Midbrain (tissue), 1 donor: Measurements from ENCODE around the gene NOS1AP.
"Not testable (repeated sequence)": the region's sequence is repeated elsewhere in the genome, so short reads cannot be mapped to it uniquely, and the experiment has no call there.

Experiments
- DNase-seq: peaks from one replicate; lab custom pipeline; 2025; lab: John Stamatoyannopoulos, UW

The NOS1AP gene

DNA sequence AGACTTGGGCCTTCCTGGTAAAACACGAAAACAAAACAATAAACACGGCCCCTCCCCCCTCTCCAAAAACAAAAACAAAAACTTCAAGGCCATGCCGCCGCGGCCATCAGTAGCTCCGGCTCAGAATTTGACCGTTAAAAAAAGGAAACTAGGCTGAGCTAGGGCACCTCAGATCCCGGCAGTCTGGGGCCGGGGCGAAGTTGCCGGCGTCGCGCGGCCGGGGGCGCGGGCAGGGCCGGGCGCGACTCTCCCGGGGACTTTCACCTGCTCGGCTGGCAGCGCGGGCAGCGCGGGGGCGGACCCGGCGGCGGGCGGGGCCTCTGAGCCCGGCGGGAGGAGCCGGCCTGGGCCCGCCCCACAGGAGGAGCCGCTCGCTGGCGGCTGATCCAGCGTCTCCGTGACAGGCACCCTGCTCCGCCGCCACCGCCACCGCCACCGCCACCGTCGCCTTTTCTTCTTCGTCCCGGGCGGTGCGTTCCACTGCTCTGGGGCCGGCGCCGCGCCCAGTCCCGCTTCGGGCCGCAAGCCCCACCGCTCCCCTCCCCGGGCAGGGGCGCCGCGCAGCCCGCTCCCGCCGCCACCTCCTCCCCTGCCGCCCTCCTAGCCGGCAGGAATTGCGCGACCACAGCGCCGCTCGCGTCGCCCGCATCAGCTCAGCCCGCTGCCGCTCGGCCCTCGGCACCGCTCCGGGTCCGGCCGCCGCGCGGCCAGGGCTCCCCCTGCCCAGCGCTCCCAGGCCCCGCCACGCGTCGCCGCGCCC lies at the start of gene NOS1AP:
TSS of gene NOS1AP (plus strand) at position 358 of the 760 bp plus-strand sequence. CDS start 487 bp downstream, outside the sequence.
- peak; percentile 82 for DNase-seq

DNA sequence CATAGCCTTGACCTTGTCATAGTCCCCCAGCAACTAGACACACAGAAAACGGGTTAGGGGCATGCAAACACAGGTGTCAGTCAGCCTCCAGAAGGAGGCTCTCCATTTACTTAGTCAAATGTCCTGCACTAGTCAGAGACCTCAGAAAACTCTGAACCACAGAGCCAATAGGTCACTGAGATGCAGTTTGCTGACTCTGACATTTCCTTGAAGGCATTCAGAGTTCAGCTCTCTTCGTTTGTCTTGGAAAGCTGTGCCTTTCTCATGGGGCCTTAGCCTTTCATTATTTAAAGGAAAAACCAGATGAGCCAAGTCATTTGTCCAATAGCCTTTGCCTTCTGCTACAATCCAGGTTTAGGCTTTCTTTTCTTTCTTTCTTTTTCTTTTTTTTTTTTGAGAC lies 49.3 kb upstream of the NOS1AP start:
- no peak for DNase-seq

DNA sequence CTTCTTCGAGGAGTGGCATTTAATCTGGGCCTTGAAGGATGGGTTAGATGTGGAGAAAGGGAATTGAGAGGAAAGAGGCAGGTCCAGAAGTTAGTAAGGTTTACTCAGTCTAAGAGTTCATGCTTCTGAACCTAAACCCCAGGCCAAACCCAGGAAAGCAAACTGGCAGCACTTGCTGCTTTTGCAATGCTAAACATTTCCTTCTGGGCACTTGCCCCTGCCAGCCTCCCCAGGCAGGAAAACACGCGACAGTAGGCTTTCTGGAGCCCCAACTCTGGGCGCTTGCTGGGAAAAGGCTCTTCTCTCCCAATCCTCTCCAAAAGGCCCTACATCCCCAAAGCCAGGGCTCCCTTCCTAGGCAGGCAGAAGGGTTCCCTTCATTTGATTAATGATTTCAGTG lies 48.4 kb upstream of the NOS1AP start:
- DNase-seq, result no peak

DNA sequence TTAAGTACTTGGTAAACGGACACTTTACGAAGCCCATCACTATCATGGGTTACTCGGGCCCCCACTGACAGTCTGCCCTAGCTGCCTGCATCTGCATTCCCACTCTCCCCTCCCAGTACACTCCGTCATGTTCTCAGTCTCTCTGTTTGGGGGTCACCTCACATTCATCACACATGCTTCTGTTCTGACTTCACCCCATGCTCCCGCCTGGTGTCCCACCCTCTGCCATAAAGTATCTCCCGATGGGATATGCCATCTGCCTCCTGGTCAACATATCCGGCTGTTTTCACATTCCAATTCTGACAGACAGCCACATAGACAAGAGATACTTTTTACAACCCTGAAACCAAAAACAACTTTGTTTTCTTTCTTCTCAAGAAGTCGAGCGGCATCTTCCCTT lies 46.9 kb upstream of the NOS1AP start:
- no peak for DNase-seq

DNA sequence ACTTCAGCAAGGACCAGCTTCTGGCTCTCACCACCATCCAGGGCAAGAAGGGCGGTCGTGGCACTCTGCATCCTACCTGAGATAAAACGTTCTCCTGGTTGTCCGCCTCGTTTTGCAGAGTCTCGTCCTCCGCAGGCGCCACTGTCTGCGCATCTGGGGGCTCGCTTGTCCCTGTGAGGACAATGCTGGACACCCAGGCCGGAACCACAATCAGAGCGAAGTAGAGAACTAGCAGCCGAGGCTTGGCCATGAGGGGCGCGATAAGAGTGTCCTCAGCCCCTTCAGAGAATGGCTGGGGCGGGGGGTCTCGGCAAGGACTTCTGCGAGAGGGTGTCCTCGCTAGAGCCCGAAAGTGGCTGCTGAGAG lies 46.3 kb upstream of the NOS1AP start:
- DNase-seq, result no peak

DNA sequence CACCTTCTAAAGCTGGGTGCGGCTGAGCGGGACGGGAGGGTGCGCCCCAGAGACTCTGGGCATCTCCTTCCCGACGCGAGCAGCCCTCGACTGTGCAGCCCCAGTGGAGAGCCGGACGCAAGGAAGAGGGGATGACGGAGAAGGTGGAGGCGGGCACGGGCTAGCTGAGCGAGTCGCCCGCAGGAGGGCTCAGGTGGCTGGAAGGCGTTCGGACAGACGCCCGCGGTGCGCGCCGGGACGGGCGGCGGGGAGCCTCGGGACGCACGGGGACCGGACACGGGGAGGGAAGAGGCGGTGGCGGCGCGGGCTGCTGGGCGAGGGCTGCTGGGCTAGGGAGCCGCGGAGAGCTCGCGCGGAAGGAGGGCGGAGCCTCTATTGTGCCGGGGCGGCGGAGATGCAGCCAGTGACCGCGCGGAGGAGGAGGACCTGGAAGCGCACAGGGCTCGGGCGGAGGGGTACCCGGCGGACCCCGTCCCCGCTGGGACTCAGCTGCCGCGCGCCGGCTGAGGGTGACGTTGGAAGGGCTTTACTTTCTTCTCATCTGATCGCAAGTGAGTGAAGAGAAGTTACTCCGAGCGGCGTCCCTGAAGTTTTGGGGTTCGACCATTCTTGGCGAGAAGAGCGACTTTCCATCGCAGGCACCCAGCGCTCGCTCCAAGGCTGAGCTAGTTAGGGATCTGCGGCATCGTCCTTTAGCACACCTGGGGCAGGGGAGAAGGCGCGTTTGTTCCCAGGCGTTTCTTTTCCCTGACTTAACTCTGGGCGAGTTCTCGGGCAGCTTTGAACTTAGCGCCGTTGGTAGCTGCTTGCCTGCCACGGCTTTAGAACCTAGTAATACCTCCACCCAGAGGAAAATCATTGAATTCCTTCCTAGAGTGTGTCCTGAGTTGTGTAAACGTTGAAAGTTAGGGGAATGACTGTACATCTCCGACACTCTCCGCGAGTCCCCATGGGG lies 45.7 kb upstream of the NOS1AP start, which contains the start of gene OLFML2B:
TSS of gene OLFML2B (minus strand) at position 323 of the 955 bp plus-strand sequence. CDS start 439 bp downstream, outside the sequence.
- peak; percentile 37 for DNase-seq

DNA sequence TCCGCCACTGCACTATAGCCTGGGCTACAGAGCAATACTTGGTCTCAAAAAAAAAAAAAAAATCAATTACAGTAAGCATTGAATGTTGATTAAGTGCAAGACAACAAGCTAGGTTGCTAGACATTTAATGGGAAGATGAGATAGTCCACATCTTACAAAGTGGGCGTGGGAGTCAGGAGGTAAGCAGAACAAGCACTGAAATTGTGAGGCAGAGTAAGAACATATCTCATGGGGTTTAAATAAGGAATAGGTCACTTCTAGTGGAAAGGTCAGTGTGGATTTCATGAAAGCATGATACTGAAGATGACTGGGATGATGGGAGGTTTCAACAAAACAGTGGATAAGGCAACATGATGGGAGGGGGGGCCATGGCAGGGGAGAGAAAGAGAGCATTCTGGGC lies 44.0 kb upstream of the NOS1AP start:
- DNase-seq, result no peak

DNA sequence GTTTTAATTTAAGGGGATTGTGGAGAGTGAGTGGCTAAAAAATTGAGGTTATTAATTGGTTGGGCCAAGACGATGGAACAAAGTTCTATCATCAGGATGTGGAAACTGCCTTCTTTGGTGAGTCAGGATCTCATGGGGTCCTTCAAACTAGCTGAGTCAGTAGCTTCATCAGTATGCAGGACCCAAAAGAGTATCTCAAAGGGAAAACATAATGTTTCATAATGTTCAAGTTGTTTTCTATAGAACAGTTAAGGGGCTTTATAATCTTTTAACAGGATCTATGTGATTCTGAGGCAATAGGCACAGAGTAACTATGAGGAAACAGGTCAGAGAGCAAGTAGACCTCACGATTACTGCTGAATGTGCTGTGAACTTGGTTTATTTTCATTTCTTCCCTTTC lies 42.6 kb upstream of the NOS1AP start:
- no peak for DNase-seq

DNA sequence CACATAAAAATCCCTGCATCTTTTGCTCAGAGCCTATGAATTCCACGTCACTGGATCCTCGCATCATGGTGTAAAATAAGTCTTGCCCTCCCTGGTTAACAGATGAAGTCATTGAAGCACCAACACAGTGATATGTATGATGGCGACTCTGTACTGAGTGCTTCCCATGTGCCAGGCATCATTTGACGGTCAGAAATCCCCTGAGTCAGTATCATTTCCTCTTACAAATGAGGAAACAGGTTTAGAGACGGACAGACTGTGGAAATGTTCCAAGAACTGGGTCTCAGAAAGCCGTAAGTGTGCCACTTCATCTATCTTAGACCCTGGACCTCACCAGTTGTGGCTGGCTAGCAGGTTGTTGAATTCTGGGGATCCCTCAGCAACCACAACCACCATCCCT lies 40.8 kb upstream of the NOS1AP start:
- DNase-seq, result no peak

DNA sequence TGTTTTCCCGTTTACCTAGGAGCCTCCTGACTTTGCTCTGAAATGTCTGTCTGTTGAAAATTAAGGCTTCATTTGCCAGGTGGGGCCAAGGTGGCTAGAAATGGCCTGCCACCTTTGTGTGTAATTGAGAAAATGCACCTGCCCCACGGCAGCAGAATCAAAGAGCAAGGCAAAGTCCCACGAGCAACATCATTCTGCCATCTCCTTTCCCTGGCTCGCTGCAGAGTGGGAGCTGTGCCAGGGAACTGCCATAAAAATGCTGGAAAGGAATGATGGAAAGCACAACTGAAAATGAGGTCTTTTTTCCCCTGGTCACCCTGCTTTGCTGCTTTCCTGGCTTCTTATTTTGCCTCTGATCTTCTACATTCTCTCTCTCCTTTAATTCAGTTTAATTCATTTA lies 40.3 kb upstream of the NOS1AP start:
- no peak for DNase-seq

DNA sequence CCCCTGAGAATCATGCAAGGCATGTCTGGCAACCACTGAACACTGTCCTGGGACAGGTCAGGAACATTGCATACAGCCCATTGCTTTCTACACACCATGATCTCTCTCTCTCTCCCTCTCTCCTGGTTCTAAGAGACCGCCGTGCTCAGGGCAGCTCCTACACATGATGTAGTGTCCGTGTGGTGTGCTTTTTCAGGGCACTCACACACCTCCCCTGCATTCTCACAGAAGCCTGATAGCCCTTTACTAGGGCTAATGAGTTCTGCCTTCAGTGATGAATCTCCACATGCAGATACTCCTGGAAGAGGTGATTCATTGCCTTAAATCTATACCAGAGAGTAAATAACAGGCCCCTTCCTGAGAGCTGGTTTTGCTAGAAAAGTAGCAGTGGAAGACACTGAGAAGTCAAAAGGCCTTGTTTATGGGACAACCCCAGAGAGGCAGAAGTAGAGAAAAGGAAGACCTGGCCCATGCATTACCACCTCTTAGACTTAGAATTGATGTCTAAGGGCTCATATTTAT lies 38.7 kb upstream of the NOS1AP start:
- DNase-seq, result no peak

DNA sequence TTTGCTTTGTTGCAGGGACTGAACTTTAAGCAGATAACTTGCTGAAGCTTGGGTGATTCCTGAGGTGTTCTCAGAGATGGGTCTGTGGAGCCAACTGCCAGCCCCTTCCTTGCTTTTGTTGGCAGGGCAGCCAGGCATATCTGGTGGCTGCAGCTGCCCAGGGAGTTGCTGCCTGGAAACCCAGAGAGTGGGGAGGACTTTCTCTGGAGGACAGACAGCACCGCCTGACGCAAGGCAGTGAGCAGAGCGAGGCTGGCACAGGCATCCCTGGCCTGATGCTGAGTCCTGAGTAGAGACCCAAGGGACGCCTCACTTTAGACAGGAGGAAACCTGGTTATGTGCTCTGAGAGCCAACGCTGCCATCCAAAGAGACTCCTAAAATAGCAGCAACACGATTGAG lies 36.1 kb upstream of the NOS1AP start:
- DNase-seq, result peak; percentile 59

DNA sequence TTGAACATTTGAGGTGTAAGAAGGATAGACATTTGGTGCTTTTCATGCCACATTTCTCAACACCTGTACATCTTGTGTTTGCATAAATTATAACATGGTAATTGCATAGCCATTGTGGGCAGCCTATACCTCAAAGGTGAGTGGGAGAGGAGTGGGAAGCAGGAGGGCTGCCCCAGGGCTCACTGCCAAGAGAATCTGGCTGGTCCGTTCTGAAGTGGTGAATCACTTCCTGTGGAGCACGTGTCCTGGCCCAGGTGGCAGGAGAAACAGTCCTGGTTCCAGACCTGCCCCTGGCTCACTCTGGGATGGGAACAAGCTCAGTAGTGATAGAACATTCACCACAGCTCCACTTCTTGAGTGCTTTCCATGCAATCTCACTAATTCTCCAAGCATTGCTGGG lies 34.2 kb upstream of the NOS1AP start:
- no peak for DNase-seq

DNA sequence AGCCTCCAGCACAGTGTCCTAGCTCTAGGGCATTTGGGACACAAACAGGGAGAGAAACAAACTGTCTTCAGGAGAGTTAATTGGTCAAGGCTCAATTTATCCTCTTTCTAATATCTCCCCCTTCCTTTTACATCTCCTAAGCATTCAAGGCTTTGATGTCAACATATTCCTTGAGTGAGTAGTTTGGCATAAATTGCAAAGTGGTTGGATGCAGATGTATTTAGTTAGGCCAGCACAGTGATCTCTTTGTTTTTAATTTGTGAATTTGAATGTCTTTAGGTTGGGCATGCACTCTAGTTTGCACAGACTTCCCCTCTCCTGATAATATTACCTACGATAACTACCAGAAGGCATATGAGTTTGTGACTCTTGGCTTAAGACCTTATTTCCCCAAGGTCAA lies 33.3 kb upstream of the NOS1AP start:
- DNase-seq, result no peak

DNA sequence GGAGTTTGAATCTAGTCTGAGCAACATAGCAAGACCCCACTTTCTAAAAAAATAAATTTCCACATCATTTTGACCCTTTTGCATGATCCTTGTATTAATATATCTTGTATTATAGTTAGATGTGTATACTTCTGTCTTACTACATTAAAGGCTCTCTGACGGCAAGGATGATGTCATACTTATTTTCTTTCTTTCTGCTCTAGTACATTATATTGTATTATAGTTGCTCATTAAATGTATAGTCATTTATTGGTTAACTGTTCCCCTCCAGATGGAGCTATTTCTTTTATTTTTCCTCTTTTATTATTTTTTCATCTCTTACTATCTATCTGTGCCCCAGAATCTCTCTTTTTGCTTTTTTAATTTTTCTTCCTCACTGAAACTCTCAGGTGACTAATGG lies 30.9 kb upstream of the NOS1AP start:
- no peak for DNase-seq

DNA sequence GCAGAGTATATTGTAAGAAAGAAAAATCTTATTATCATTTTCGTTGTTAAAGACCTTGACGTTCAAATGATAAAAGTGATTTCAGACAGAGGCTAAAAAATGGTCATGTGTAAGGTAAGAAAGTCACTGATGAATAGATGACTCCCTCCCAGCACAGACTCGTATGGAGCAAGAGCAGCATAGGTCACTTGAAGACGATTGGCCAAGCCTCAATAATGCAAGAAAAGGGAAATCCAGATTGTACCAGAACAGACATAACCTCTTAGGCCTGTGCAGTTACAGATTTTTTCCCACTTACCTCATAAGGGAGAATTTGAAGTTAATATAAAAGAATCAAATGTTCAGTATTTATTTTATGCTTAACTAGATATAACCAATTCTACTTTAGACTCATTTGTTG lies 29.5 kb upstream of the NOS1AP start:
- no peak for DNase-seq

DNA sequence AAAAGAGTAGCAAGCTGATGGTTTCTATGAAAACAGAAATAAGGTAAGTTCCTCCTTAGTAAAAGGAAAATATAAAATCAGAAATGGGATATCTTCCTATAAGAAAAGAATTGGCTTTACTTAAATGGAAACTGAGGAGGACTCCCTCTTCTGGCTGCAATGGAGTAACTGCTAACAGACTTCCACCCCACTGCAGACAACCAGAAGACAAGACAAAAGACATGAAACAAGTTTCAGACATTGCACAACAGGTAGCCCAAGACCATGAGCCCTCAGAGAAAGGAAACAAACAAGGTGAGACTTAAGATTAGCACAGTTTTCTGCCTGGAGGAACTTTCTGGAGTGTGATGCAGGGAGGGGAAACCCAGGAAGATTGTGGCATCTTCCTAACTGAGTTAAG lies 28.8 kb upstream of the NOS1AP start:
- DNase-seq, result no peak

DNA sequence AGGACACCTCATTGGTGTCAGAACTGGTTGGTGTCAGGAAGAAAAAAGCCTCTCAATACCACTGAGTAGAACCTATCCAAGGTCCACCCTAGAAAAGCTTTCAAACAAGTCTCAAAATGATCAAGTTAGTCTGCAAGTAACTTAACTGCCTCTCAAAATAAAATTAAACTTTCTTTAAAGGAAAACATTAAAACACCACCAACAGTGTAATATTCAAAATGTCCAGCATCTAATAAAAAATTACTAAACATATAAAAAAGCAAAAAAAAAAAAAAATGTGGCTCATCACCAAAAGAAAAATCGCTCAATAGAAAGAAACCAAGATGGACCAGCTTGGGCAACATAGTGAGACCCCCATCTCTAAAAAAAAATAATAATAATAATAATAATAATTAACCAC lies 27.1 kb upstream of the NOS1AP start:
- no peak for DNase-seq

DNA sequence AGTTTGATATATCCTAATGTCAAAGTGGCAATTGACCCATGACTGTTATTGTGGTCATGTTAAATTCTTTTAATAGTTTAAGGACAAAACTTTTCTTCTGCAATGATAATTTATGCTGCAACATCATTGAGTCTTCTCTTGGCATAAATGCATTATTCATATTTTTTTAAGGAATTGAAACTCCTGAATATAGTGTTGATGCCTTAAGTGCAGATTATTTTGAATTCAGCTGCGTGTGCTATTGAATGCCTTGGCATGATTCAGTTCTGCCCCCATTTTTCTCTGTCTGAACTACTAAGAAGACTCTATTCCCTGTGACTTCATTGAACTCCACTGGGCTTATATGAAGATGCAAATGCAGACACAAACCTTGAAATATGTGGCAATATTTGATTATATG lies 22.6 kb upstream of the NOS1AP start:
- DNase-seq, result no peak

DNA sequence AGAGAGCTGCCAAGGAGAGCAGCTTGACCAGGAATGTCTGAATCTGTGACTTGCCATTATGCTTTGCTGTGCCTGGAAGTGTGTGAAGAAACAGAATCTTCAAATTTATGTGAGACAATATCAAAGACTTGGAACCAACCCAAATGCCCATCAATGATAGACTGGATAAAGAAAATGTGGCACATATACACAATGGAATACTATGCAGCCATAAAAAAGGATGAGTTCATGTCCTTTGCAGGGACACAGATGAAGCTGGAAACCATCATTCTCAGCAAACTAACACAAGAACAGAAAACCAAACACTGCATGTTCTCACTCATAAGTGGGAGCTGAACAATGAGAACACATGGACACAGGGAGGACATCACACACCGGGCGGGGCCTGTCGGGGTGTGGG lies 15.5 kb upstream of the NOS1AP start:
- not testable (repeated sequence) for DNase-seq

DNA sequence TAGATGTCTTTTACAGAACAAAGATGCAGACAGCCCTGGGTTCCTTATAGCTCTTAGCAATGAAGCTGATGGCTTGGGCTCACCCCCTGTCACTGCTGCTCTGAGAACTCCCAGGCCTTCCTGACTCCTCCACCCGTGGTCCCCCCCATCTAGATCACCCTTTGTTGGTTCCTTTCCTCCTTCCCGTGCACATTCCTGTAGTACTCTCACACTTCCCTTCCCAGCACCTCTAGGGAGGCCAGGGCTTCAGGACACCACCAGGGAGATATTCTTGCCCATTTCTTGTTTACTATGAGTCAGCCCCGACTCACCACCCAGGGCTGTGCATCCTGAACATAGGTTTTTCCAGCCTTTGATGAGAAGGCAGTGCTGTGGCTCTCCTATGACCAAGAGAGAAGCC lies 14.4 kb upstream of the NOS1AP start:
- no peak for DNase-seq

DNA sequence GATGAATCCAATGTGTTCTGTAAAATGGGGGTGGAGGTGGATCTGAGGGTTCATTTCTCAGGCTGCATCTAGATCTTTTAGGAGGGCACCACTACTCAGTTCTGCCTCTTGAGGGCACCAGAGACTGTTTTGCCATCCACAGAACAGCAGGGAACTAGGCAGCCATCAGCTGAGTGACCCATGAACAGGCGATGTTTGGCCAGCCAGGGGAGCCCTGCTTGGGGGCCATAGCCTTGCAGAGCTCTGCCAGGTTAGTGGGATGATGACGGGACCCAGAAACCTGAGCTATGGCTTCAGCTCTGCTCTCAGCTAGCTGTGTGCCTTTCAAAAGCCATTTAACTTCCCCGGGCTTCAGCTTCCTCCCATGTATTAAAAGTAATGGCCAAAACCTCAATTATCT lies 13.4 kb upstream of the NOS1AP start:
- peak; percentile 80 for DNase-seq

DNA sequence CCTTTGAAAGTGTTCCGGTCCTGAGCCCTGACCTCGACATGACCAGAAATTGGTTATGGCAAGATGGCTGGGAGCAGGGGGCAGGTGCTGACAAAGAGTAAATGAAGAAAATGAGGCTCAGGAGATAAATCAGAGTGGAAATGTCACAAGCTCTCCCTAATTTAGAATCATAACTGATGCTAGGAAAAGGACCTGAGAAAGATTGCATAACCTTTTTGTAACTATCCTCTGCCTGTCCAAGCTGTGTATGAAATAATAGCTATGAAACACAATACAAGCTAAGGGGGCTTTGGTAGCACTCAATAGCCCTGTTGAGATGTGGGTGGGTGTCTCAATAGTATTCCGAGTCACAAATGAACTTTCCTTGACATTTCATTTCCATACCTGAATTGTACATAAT lies 12.9 kb upstream of the NOS1AP start:
- no peak for DNase-seq
